HG03060 (cell line): ENCODE data around the gene KAT14.
"Not testable (repeated sequence)": the region's sequence is repeated elsewhere in the genome, so short reads cannot be mapped to it uniquely, and the experiment has no call there.

ENCODE experiments used
- ATAC-seq: cut with Tn5 transposase; IDR thresholded peaks from one replicate; pipeline ENCODE4 v1.9.1; 2021; ENCODE audit warnings: low read depth, moderate number of reproducible peaks; ENCODE audit not compliant: unreplicated experiment

The KAT14 gene

GRCh38 chr20:18137412-18138265, at the start of gene KAT14, which contains the start of gene PET117:
Gene KAT14, plus strand, starts transcription at chr20:18137863. Its CDS starts 4,798 bp downstream, at chr20:18142661.
Gene PET117, plus strand, starts transcription at chr20:18137863. Its CDS starts 93 bp downstream, at chr20:18137956.
- peak; percentile 75 for ATAC-seq

GRCh38 chr20:18088298-18088697, 49.4 kb upstream of the KAT14 start:
- ATAC-seq, result not testable (repeated sequence)

GRCh38 chr20:18088841-18089240, 48.8 kb upstream of the KAT14 start:
- not testable (repeated sequence) for ATAC-seq

- no peak for ATAC-seq
Measured at GRCh38 chr20:18090044-18090443, 47.6 kb upstream of the KAT14 start.

- no peak for ATAC-seq
Measured at GRCh38 chr20:18090477-18090876, 47.2 kb upstream of the KAT14 start.

- no peak for ATAC-seq
Measured at GRCh38 chr20:18091623-18092022, 46.0 kb upstream of the KAT14 start.

- ATAC-seq, result no peak
Measured at GRCh38 chr20:18092890-18093289, 44.8 kb upstream of the KAT14 start.

- ATAC-seq, result no peak
Measured at GRCh38 chr20:18093388-18093787, 44.3 kb upstream of the KAT14 start.

- no peak for ATAC-seq
Measured at GRCh38 chr20:18094191-18094590, 43.5 kb upstream of the KAT14 start.

GRCh38 chr20:18100569-18100968, 37.1 kb upstream of the KAT14 start:
- not testable (repeated sequence) for ATAC-seq

- no peak for ATAC-seq
Measured at GRCh38 chr20:18101125-18101810, 36.4 kb upstream of the KAT14 start.

GRCh38 chr20:18103497-18103896, 34.2 kb upstream of the KAT14 start:
- no peak for ATAC-seq

- ATAC-seq, result no peak
Measured at GRCh38 chr20:18108326-18108725, 29.3 kb upstream of the KAT14 start.

GRCh38 chr20:18128574-18128973, 9.1 kb upstream of the KAT14 start:
- ATAC-seq, result not testable (repeated sequence)

GRCh38 chr20:18132663-18133062, 5.0 kb upstream of the KAT14 start:
- ATAC-seq, result no peak

- ATAC-seq, result no peak
Measured at GRCh38 chr20:18133962-18134361, 3.7 kb upstream of the KAT14 start.

GRCh38 chr20:18138266-18138582, 561 bp downstream of the KAT14 start:
- no peak for ATAC-seq

- ATAC-seq, result no peak
Measured at GRCh38 chr20:18138639-18139583, 1.2 kb downstream of the KAT14 start.

GRCh38 chr20:18139832-18140231, 2.2 kb downstream of the KAT14 start:
- no peak for ATAC-seq

GRCh38 chr20:18144541-18145099, 7.0 kb downstream of the KAT14 start:
- no peak for ATAC-seq
